SK-N-MC (cell line): Measurements from ENCODE around the gene NAP1L4.

Experiments
- EZH2 ChIP-seq: fragments of 200-600 bp; sonication (generic); IDR thresholded peaks from one replicate; pipeline ENCODE4 v1.6.1; 2017; ENCODE audit warnings: antibody characterized with exemption
- FOXP2 ChIP-seq: optimal IDR thresholded peaks from 2 replicates; pipeline ENCODE3; 2011; ENCODE audit warnings: mild to moderate bottlenecking, moderate library complexity; ENCODE audit not compliant: insufficient read depth; ENCODE audit errors: extremely low read length, control extremely low read depth
- POLR2AphosphoS5 ChIP-seq: IDR thresholded peaks from 2 replicates; pipeline ENCODE4 v1.6.1; 2012; ENCODE audit warnings: mild to moderate bottlenecking, low read depth, low read length, borderline replicate concordance

GRCh38 chr11:2977113-2977512, 15.0 kb downstream of the NAP1L4 start:
- TF ChIP-seq EZH2 (no peak), POLR2AphosphoS5 (no peak), FOXP2 (no peak)
